Muscle layer of colon (tissue), 2 donors: Measurements from ENCODE around the gene SLX4IP.

ENCODE experiments used
- H3K27ac ChIP-seq: one replicate; pipeline ENCODE4 v1.7.0; 2013; ENCODE audit warnings: low read depth, mild to moderate bottlenecking, low read length, moderate library complexity
- H3K27me3 ChIP-seq, 2 donors: one replicate each; pipeline ENCODE4 v1.7.0; 2013; ENCODE audit warnings: low read length in 2 of 2, mild to moderate bottlenecking in 2 of 2; ENCODE audit not compliant: insufficient read depth in 2 of 2, control insufficient read depth in 1 of 2
- H3K36me3 ChIP-seq: one replicate; pipeline ENCODE4 v1.7.0; 2013; ENCODE audit warnings: mild to moderate bottlenecking, low read length; ENCODE audit not compliant: insufficient read depth
- H3K4me1 ChIP-seq: one replicate; pipeline ENCODE4 v1.7.0; 2013; ENCODE audit warnings: mild to moderate bottlenecking, low read length; ENCODE audit not compliant: insufficient read depth
- H3K4me3 ChIP-seq, 2 donors: one replicate each; pipeline ENCODE4 v1.7.0; 2013; ENCODE audit warnings: low read length in 2 of 2, low read depth in 1 of 2, mild to moderate bottlenecking in 1 of 2, moderate library complexity in 1 of 2
- H3K9ac ChIP-seq: one replicate; pipeline ENCODE4 v1.7.0; 2013; ENCODE audit warnings: low read length
- H3K9me3 ChIP-seq: one replicate; pipeline ENCODE4 v1.7.0; 2013; ENCODE audit warnings: mild to moderate bottlenecking, low read length
- donor health status: abdominal sarcoma.
- donor health status: Adenocarcinoma of cecum.

SLX4IP gene

DNA sequence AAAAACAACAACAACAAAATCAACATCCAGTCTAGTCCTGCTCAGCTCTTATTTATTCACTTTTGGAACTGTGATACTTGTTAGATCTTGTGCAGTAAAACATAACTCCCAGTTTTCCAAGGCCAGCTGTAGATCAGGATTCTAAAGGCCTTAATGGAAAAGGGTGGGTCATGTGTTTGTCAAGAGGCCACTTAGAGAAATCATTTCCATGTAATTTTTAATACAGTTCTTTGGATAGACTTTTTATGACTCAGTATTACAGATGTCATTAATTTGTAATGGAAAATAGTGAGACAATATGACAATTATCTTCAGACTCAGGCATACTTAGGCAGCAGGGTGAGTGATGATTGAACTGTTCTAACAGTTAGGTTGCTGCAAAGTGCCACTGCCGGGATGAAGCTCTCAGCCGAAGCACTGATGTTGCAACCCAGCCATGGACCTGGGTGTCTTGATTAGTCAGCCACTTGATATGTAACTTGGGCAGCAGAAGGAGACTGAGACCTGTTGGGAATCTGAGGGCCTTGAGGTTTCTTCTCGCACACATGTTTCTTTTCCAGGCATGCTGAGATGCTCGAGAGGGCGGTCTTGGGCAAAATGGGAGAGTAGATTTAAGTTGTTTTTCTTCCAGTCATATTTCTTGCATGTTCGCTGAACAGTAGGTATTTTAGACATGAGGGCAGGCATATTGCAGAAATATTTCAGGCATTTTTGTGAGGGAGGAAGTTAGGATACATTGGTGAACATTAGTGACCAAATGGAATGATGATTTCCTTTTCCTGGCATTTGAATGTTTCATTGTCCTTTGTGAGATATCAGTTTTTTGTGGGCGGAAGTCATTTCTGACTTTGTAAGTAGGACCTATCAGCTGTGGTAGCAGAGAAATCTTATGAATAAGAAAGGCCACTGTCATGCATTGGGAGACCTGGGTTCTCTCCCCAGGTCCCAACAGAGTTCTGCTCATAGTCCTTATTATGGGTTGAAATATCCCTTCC is 52.3 kb downstream of the SLX4IP start:
- Histone ChIP-seq H3K9ac (no peak overlapping the region), H3K36me3 (no peaks in the 10 kb centered on the region), H3K9me3 (no peaks in the 10 kb centered on the region), H3K4me1 (no peaks in the 10 kb centered on the region), H3K27ac (no peak overlapping the region), H3K27me3 (no peaks in the 10 kb centered on the region), H3K4me3 (no peak overlapping the region)

- Histone ChIP-seq H3K9me3 (no peaks in the 10 kb centered on the region), H3K27ac (no peak overlapping the region), H3K4me1 (no peaks in the 10 kb centered on the region), H3K9ac (no peak overlapping the region), H3K36me3 (no peaks in the 10 kb centered on the region), H3K4me3 (no peak overlapping the region), H3K27me3 (no peaks in the 10 kb centered on the region)
These were observed 53.4 kb downstream of the SLX4IP start for GRCh38 chr20:10488534-10488933.

DNA sequence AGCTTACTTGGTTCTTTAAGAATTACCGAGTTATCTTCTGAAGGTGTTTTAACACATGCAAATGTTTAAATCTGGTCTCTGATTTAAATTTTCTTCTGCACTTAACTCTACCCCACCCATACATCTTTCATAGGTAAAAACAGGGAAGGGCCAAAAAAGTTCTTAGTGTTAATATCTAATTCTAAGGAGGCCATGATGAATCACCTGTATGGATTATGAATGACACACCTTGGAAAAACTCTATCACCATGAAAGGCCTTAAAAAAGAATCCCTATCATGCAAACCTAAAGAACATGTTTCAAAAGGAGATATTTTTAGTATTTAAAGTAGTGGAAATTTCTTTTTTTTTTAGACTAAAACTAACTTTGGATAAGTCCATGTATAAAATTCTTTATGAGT is 54.7 kb downstream of the SLX4IP start:
- no peaks in the 10 kb centered on the region for H3K4me1 ChIP-seq
- no peaks in the 10 kb centered on the region for H3K9me3 ChIP-seq
- H3K27me3 ChIP-seq: no peaks in the 10 kb centered on the region
- no peaks in the 10 kb centered on the region for H3K36me3 ChIP-seq
- no peak overlapping the region for H3K9ac ChIP-seq
- no peak overlapping the region for H3K4me3 ChIP-seq
- H3K27ac ChIP-seq: no peak overlapping the region

DNA sequence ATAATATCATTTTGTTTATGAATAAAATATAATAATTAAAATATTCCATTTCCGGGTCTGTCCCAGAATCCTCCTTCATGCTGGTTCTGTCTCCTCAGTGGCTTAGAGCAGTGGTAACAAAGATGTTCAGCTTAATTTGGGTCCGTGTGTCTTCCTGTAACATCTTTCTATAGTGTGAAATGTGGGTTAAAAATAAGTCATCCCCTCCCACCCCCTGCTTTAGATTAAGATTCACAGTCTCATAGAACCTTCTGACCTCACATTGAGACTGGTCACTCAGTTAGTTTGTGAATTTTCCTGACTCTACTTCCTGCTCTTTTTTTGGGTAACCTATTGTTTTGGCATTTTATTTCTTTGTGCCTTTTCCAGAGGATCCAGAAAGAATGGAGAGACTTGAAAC is 55.2 kb downstream of the SLX4IP start:
- Histone ChIP-seq H3K36me3 (no peaks in the 10 kb centered on the region), H3K27me3 (no peaks in the 10 kb centered on the region), H3K4me3 (no peak overlapping the region), H3K4me1 (no peaks in the 10 kb centered on the region), H3K9ac (no peak overlapping the region), H3K27ac (no peak overlapping the region), H3K9me3 (no peaks in the 10 kb centered on the region)

GRCh38 chr20:10490706-10491105 is 55.6 kb downstream of the SLX4IP start:
- H3K4me3 ChIP-seq: no peak overlapping the region
- H3K27ac ChIP-seq: no peak overlapping the region
- no peak overlapping the region for H3K9ac ChIP-seq
- H3K27me3 ChIP-seq: no peaks in the 10 kb centered on the region
- no peaks in the 10 kb centered on the region for H3K9me3 ChIP-seq
- no peaks in the 10 kb centered on the region for H3K36me3 ChIP-seq
- no peaks in the 10 kb centered on the region for H3K4me1 ChIP-seq

GRCh38 chr20:10492065-10492464 is 57.0 kb downstream of the SLX4IP start:
- no peaks in the 10 kb centered on the region for H3K4me1 ChIP-seq

GRCh38 chr20:10492844-10493243 is 57.7 kb downstream of the SLX4IP start:
- no peaks in the 10 kb centered on the region for H3K27me3 ChIP-seq
- no peak overlapping the region for H3K9ac ChIP-seq
- H3K9me3 ChIP-seq: no peaks in the 10 kb centered on the region
- no peaks in the 10 kb centered on the region for H3K36me3 ChIP-seq
- no peak overlapping the region for H3K4me3 ChIP-seq
- H3K4me1 ChIP-seq: no peaks in the 10 kb centered on the region
- H3K27ac ChIP-seq: no peak overlapping the region

More at GRCh38 chr20:10492065-10492464, 57.0 kb downstream of the SLX4IP start:
- Histone ChIP-seq H3K27me3 (no peaks in the 10 kb centered on the region), H3K9ac (no peak overlapping the region), H3K9me3 (no peaks in the 10 kb centered on the region), H3K36me3 (no peaks in the 10 kb centered on the region), H3K27ac (no peak overlapping the region), H3K4me3 (no peak overlapping the region)

GRCh38 chr20:10495173-10495572 is 60.1 kb downstream of the SLX4IP start:
- no peak overlapping the region for H3K4me3 ChIP-seq
- no peaks in the 10 kb centered on the region for H3K27me3 ChIP-seq
- H3K27ac ChIP-seq: no peak overlapping the region
- H3K9me3 ChIP-seq: no peaks in the 10 kb centered on the region
- no peak overlapping the region for H3K9ac ChIP-seq
- no peaks in the 10 kb centered on the region for H3K36me3 ChIP-seq
- no peaks in the 10 kb centered on the region for H3K4me1 ChIP-seq

GRCh38 chr20:10496465-10496864 is 61.4 kb downstream of the SLX4IP start:
- Histone ChIP-seq H3K4me3 (no peak overlapping the region), H3K27me3 (no peaks in the 10 kb centered on the region), H3K9ac (no peak overlapping the region), H3K4me1 (peaks cover 4% of the 10 kb centered on the region), H3K9me3 (no peaks in the 10 kb centered on the region), H3K36me3 (no peaks in the 10 kb centered on the region), H3K27ac (no peak overlapping the region)

GRCh38 chr20:10497283-10497682 is 62.2 kb downstream of the SLX4IP start:
- Histone ChIP-seq H3K4me1 (peaks cover 5% of the 10 kb centered on the region), H3K36me3 (no peaks in the 10 kb centered on the region), H3K9me3 (no peaks in the 10 kb centered on the region), H3K4me3 (no peak overlapping the region), H3K27me3 (no peaks in the 10 kb centered on the region), H3K9ac (no peak overlapping the region), H3K27ac (no peak overlapping the region)

DNA sequence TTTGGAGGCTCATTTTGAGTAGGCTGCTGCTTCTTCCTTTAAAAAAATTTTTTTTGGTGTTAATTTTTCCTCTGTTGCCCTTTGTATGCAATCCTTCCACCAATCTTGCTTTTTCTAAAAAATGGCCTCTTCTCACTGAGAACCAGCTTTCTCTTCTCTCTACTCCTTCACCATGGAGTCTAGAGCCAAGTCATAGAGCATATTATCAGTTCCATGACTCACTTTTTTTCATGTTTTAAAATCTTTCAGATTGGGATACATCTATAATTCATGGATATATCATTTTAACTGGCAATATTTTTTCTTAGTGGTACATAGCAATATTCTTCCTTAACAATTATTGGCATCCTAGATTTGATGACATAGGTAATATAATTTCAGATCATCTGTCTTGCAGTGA is 62.7 kb downstream of the SLX4IP start:
- H3K4me1 ChIP-seq: peaks cover 5% of the 10 kb centered on the region
- H3K36me3 ChIP-seq: no peaks in the 10 kb centered on the region
- H3K4me3 ChIP-seq: no peak overlapping the region
- H3K9me3 ChIP-seq: no peaks in the 10 kb centered on the region
- no peak overlapping the region for H3K9ac ChIP-seq
- H3K27ac ChIP-seq: no peak overlapping the region
- H3K27me3 ChIP-seq: no peaks in the 10 kb centered on the region

DNA sequence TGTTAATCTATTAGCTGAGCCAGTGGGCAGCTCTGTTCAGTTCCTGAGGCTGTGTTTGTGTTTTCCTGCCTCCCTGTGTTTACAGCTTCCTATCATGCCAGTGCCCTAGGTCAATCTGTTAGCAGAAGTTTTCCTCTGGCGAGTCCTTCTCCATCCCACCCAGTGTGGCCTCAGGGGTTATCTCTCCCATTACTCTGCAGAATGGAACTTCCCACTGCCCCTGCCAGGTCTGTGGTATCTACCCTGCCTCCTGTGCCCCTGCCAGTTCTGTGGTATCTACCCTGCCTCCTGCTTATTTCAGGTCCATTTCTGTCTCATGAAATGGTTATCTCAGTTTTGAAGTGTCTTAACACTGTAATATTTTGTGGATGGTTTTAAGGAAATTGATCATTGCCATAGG is 63.1 kb downstream of the SLX4IP start:
- Histone ChIP-seq H3K36me3 (no peaks in the 10 kb centered on the region), H3K27ac (no peak overlapping the region), H3K27me3 (no peaks in the 10 kb centered on the region), H3K4me1 (peaks cover 5% of the 10 kb centered on the region), H3K9ac (no peak overlapping the region), H3K4me3 (no peak overlapping the region), H3K9me3 (no peaks in the 10 kb centered on the region)
